Activated naive CD8-positive, alpha-beta T cell treated with anti-CD3 and anti-CD28 coated beads, Interleukin-2, amount 10 ng/mL, durations not matched to agents 7 days and 5 days (primary cell): ENCODE data around the gene MEX3C. TPM values are rescaled to one million over a fixed set of nuclear protein-coding genes. Genes with fewer than 3 reads are reported as not detected.
A peak's percentile ranks its signal among the peaks of the same experiment; 100 is the strongest.

Experiments
- ATAC-seq: fragments of 150-1000 bp; cut with Tn5 transposase; one replicate; pipeline ENCODE4 v1.10.0; 2021; ENCODE audit warnings: low read depth, moderate library complexity
- POLR2A ChIA-PET: fragments of 350-600 bp; sonication (Branson Sonifier 250); formaldehyde crosslinking; loops from one replicate; lab custom pipeline; 2021; ENCODE audit warnings: antibody characterized with exemption; lab: Charles Lee
- DNase-seq: peaks from one replicate; pipeline ENCODE4 v3.0.0; 2021
- H3K27ac Mint-ChIP-seq: one replicate; pipeline ENCODE4 v1.8.0; 2022; ENCODE audit warnings: mild to moderate bottlenecking, mixed read lengths
- H3K27me3 Mint-ChIP-seq: one replicate; pipeline ENCODE4 v1.8.0; 2022; ENCODE audit warnings: mild to moderate bottlenecking, moderate library complexity, mixed read lengths
- H3K36me3 Mint-ChIP-seq: one replicate; pipeline ENCODE4 v1.8.0; 2021; ENCODE audit warnings: mild to moderate bottlenecking, mixed read lengths
- H3K4me1 Mint-ChIP-seq: one replicate; pipeline ENCODE4 v1.8.0; 2021; ENCODE audit warnings: mixed read lengths
- H3K4me3 Mint-ChIP-seq: one replicate; pipeline ENCODE4 v1.8.0; 2022; ENCODE audit warnings: mild to moderate bottlenecking, moderate library complexity, mixed read lengths
- H3K9me3 Mint-ChIP-seq: one replicate; pipeline ENCODE4 v1.8.0; 2021; ENCODE audit warnings: mixed read lengths
- total RNA-seq, 2 experiments: library from RNA; stranded (reverse); gene quantifications; one replicate each; pipeline ENCODE4 v1.2.3, GENCODE V29; 2021

The MEX3C gene
- 10 to 100 TPM; 53.3 to 60.7 TPM for total RNA-seq

GRCh38 chr18:51197661-51198424, at the start of gene MEX3C:
Gene MEX3C, minus strand, starts transcription at chr18:51197681. Its CDS starts 361 bp downstream, at chr18:51197320.
- peak; percentile 84 for ATAC-seq
- Mint-ChIP-seq H3K27ac (peak within 1 kb of the TSS; percentile 97), H3K27me3 (no peaks in the 10 kb centered on the region), H3K9me3 (no peaks in the 10 kb centered on the region), H3K4me1 (peaks cover 24% of the 10 kb centered on the region), H3K36me3 (peaks cover 4% of the 10 kb centered on the region), H3K4me3 (peak within 1 kb of the TSS; percentile 94)
- POLR2A ChIA-PET = interaction anchor here (0.9 to 4.7 kb wide), 16 partner anchors 10 to 229 kb away, joined by 3 to 64 read pairs (median 4); partner anchors contain the start of genes ELAC1 and SMAD4
- DNase-seq = peak; percentile 98

GRCh38 chr18:51241226-51241625, 43.7 kb upstream of the MEX3C start:
- Mint-ChIP-seq H3K27ac (no peak overlapping the region), H3K4me3 (no peak overlapping the region), H3K36me3 (no peaks in the 10 kb centered on the region), H3K9me3 (peaks cover 1% of the 10 kb centered on the region), H3K27me3 (no peaks in the 10 kb centered on the region), H3K4me1 (peaks cover 5% of the 10 kb centered on the region)
- DNase-seq (no peak), ATAC-seq (no peak)
- POLR2A ChIA-PET = no interaction called here

DNA sequence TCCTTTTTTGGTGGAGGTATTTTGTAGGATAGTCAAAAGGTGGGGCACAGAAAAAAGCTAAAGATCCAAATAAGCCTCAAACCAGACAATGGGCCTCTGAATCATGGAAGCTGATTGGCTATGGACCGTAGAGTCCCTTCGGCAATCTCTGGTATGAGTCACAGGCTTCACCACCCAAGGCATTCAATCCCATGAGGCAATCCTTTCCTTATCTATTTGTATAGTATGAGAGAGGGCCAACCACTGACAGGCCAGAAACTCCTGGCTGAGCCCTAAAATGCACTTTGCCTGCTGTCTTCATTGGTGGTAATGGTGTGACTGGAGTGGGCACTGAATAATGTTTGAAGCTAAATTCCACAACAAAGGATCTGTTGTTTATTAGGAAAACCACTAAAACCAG, 38.7 kb upstream of the MEX3C start:
- no peak for ATAC-seq
- no peak for DNase-seq
- no peak overlapping the region for H3K4me3 Mint-ChIP-seq
- H3K27ac Mint-ChIP-seq = no peak overlapping the region
- POLR2A ChIA-PET = interaction anchor here (1.4 to 2.1 kb wide), 2 partner anchors 39 to 82 kb away, joined by 3 to 8 read pairs; partner anchors contain the start of gene MEX3C
- peaks cover 4% of the 10 kb centered on the region for H3K27me3 Mint-ChIP-seq
- peaks cover 28% of the 10 kb centered on the region for H3K4me1 Mint-ChIP-seq
- H3K36me3 Mint-ChIP-seq = no peaks in the 10 kb centered on the region
- no peaks in the 10 kb centered on the region for H3K9me3 Mint-ChIP-seq

DNA sequence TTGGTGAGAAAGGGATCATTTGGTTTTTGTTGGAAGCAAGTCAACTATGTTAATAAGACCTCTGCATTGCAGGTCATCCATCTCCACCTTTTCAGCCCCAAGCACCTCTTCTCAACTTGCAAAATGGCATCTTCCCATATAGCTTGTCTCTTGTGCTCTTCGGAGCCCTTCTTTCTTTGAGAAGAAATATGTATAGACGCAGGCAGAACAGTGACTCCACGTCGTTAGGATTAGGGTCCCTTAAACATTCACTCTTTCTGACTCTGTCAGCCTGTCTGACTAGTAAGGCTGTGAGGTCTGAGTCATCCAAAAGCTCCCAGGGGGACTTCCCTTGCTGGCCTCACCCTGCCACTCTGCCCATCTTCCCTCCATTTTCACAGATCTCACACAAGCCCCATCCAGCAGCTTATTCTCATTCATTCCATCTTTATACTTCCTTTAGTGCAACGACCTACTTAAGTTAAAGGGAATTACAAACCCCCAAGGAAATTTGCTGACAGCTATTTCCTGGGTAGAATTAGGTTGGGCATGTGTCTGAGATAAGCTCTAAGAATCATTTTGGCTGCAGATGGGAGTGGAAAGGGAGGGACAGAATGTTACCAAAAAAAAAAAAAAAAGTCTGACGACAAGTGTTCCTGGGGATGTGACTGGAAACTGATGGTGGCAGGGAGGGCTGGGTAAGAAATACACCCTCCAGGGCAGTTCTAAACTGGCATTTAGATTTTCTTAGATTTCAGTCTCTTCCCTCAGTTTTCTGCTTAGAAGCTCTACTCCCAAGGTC, 37.7 kb upstream of the MEX3C start:
- POLR2A ChIA-PET = interaction anchor here (1.4 to 2.1 kb wide), 3 partner anchors 24 to 81 kb away, joined by 3 to 8 read pairs (median 4); partner anchors contain the start of gene MEX3C
- ATAC-seq = peak; percentile 72
- H3K4me3 Mint-ChIP-seq = peak overlapping the region; percentile 25

GRCh38 chr18:51234117-51235008, 36.9 kb upstream of the MEX3C start:
- H3K27ac Mint-ChIP-seq = peak overlapping the region; percentile 47
- peak overlapping the region; percentile 25 for H3K4me3 Mint-ChIP-seq
- no peaks in the 10 kb centered on the region for H3K36me3 Mint-ChIP-seq
- H3K9me3 Mint-ChIP-seq = no peaks in the 10 kb centered on the region
- peaks cover 28% of the 10 kb centered on the region for H3K4me1 Mint-ChIP-seq
- peak; percentile 77 for ATAC-seq
- peaks cover 4% of the 10 kb centered on the region for H3K27me3 Mint-ChIP-seq
- no peak for DNase-seq
- POLR2A ChIA-PET = interaction anchor here (1.4 to 2.1 kb wide), 3 partner anchors 23 to 80 kb away, joined by 3 to 8 read pairs (median 4); partner anchors contain the start of gene MEX3C

More for the DNA sequence above, 37.7 kb upstream of the MEX3C start:
- peaks cover 4% of the 10 kb centered on the region for H3K27me3 Mint-ChIP-seq
- no peaks in the 10 kb centered on the region for H3K36me3 Mint-ChIP-seq
- H3K27ac Mint-ChIP-seq = peak overlapping the region; percentile 47
- no peak for DNase-seq
- H3K9me3 Mint-ChIP-seq = no peaks in the 10 kb centered on the region
- H3K4me1 Mint-ChIP-seq = peaks cover 28% of the 10 kb centered on the region

- H3K36me3 Mint-ChIP-seq = no peaks in the 10 kb centered on the region
- H3K9me3 Mint-ChIP-seq = peaks cover 2% of the 10 kb centered on the region
- H3K4me3 Mint-ChIP-seq = no peak overlapping the region
- ATAC-seq (no peak), DNase-seq (no peak)
- peaks cover 5% of the 10 kb centered on the region for H3K4me1 Mint-ChIP-seq
- H3K27ac Mint-ChIP-seq = no peak overlapping the region
- H3K27me3 Mint-ChIP-seq = peaks cover 4% of the 10 kb centered on the region
- POLR2A ChIA-PET = no interaction called here
Observed at GRCh38 chr18:51229328-51229727, 31.8 kb upstream of the MEX3C start.

DNA sequence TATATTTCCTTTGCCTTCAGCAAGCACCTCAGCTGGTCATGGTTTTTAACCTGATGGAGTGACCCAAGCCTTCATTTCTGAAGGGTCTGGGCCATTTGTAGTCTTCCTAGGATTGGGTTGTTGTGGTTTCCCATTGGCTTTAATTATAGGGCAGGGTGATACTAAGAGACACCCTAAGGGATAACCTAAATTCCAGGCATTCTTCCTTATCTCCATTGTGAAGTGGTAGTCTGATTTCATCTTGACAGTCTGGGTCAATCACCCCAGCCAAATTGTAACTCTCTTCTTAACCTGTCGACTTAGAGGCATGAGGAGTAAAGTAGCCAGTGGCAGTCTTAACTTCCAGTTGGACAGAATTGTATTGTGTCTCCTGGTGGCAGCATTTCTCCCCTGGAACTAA, 30.2 kb upstream of the MEX3C start:
- no peaks in the 10 kb centered on the region for H3K4me1 Mint-ChIP-seq
- H3K4me3 Mint-ChIP-seq = no peak overlapping the region
- no peak overlapping the region for H3K27ac Mint-ChIP-seq
- POLR2A ChIA-PET = no interaction called here
- peaks cover 2% of the 10 kb centered on the region for H3K9me3 Mint-ChIP-seq
- no peaks in the 10 kb centered on the region for H3K27me3 Mint-ChIP-seq
- DNase-seq = no peak
- no peaks in the 10 kb centered on the region for H3K36me3 Mint-ChIP-seq
- ATAC-seq = no peak

- Mint-ChIP-seq H3K9me3 (peaks cover 5% of the 10 kb centered on the region), H3K36me3 (no peaks in the 10 kb centered on the region), H3K27ac (no peak overlapping the region), H3K4me3 (no peak overlapping the region), H3K27me3 (no peaks in the 10 kb centered on the region), H3K4me1 (no peaks in the 10 kb centered on the region)
- POLR2A ChIA-PET = no interaction called here
- DNase-seq (no peak), ATAC-seq (no peak)
Observed at GRCh38 chr18:51226587-51227350, 29.3 kb upstream of the MEX3C start.

DNA sequence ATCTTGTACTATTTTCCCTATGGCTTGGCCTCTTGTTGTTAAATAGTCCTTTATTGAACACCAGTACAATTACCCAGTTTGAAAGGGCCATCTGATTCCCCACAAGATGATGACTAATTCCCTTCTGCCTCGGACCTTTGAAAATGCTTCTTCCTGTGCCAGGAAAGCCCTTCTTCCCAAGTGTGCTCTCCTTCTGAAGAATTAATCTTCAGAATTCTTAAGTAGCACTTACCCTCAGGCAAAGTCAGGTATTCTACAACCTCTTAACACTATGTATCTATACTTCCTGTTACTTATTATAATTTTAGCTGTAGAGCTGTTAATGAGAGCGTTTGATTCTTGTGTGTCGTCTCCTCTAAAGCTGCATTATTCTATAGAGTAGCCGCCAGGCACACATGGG, 28.6 kb upstream of the MEX3C start:
- H3K4me1 Mint-ChIP-seq = no peaks in the 10 kb centered on the region
- no peak for ATAC-seq
- POLR2A ChIA-PET = no interaction called here

DNA sequence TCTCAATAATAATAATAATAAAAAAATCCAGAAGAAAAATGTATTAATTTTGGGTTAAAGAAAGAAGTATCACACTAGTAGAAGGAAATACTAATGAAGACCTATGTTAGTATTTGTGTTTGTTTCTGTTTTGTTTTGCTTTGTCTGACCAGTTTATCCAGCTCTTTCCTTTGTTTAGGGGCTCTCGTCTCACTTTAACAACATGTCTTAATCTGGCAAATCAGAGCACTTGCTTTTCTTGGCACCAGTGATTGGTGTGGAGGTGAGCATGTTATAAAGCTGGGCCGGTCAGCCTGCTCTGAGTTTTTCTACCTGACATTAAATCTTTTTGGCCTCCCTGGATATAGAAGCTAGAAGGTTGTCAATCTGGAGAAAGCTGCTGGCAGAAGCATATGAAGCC, 15.1 kb upstream of the MEX3C start:
- DNase-seq = no peak
- Mint-ChIP-seq H3K27ac (no peak overlapping the region), H3K36me3 (peaks cover 4% of the 10 kb centered on the region), H3K4me3 (no peak overlapping the region), H3K27me3 (peaks cover 5% of the 10 kb centered on the region), H3K4me1 (peaks cover 19% of the 10 kb centered on the region), H3K9me3 (no peaks in the 10 kb centered on the region)
- POLR2A ChIA-PET = interaction anchor here (4.2 kb wide), 1 partner anchor 15 kb away, joined by 31 read pairs; the partner anchor contains the start of gene MEX3C
- no peak for ATAC-seq

More for the DNA sequence above, 28.6 kb upstream of the MEX3C start:
- Mint-ChIP-seq H3K27ac (no peak overlapping the region), H3K27me3 (no peaks in the 10 kb centered on the region), H3K4me3 (no peak overlapping the region), H3K9me3 (peaks cover 6% of the 10 kb centered on the region), H3K36me3 (peaks cover 2% of the 10 kb centered on the region)
- no peak for DNase-seq

DNA sequence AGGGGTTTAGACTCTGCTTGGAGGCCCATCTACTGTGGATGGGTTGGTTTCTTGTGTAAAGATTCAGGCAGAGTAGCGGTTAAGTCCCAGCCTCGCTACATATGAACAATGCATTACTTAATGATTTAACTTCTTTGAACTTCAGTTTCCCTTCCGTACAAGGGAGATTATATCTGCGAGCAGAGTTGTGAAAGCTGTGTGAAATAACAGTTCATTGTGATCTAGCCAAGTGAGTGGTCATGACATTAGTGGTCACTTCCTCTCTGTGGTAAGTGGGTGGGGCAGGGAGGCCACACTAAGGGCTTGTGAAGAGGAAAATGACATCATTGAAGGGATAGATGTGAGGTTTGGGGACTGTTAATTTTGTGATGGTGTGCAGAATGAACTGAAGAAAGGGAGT, 14.1 kb upstream of the MEX3C start:
- POLR2A ChIA-PET = interaction anchor here (0.6 to 4.2 kb wide), 6 partner anchors 14 to 181 kb away, joined by 3 to 31 read pairs (median 4); partner anchors contain the start of genes MEX3C and SMAD4
- H3K36me3 Mint-ChIP-seq = peaks cover 4% of the 10 kb centered on the region
- peaks cover 5% of the 10 kb centered on the region for H3K27me3 Mint-ChIP-seq

More for the DNA sequence above, 14.1 kb upstream of the MEX3C start:
- Mint-ChIP-seq H3K4me1 (peaks cover 19% of the 10 kb centered on the region), H3K27ac (peak overlapping the region; percentile 83), H3K9me3 (no peaks in the 10 kb centered on the region), H3K4me3 (peak overlapping the region; percentile 46)
- ATAC-seq (peak; percentile 96), DNase-seq (peak; percentile 64)
